H1 (cell line): Measurements from ENCODE around the gene NIM1K.
"Not testable (repeated sequence)": the region's sequence is repeated elsewhere in the genome, so short reads cannot be mapped to it uniquely, and the experiment has no call there.

Experiments used
- RNF2 ChIP-seq: fragments of 200-900, 300-1000 bp; sonication (generic); IDR thresholded peaks from 2 replicates; pipeline ENCODE4 v1.7.1; 2016; ENCODE audit warnings: borderline replicate concordance, low read depth, mild to moderate bottlenecking, antibody characterized with exemption, low read length; ENCODE audit not compliant: poor library complexity, severe bottlenecking; ENCODE audit errors: missing control alignments
- SIN3A ChIP-seq, 2 experiments: IDR thresholded peaks in 1 of 2; conservative IDR thresholded peaks in 1 of 2; 2 replicates each; pipeline ENCODE4 v1.6.1; 2011 to 2012; ENCODE audit warnings: low read length in 2 of 2, improper control_type of control experiment in 1 of 2, low read depth in 1 of 2, mild to moderate bottlenecking in 1 of 2
- SUZ12 ChIP-seq: fragments of 200-600 bp; sonication (generic); IDR thresholded peaks from 2 replicates; pipeline ENCODE4 v1.6.1; 2012; ENCODE audit warnings: mild to moderate bottlenecking, inconsistent platforms, low read length, moderate library complexity, mixed read lengths
- TCF12 ChIP-seq: IDR thresholded peaks from 2 replicates; pipeline ENCODE4 v1.6.1; 2011; ENCODE audit warnings: low read depth, mild to moderate bottlenecking, low read length
- TF ChIP-seq, protein P1 (sequence below), 3 experiments: IDR thresholded peaks; 1 replicate in 2 of 3; 2 replicates in 1 of 3; pipeline versions ENCODE4 v1.5.1 to v1.6.1; 2011; ENCODE audit warnings: low read length in 3 of 3, mild to moderate bottlenecking in 3 of 3, inconsistent platforms in 2 of 3, low read depth in 1 of 3, moderate library complexity in 1 of 3; ENCODE audit not compliant: insufficient read depth in 1 of 3; ENCODE audit errors: control extremely low read depth in 1 of 3

- TF ChIP-seq SUZ12; SIN3A (conservative IDR thresholded peaks at IDR 0.05 in 1 of 2, IDR thresholded peaks at IDR 0.05 in 1 of 2; ENCODE audit: low read depth in 1 of 2, low read length in 2 of 2); TCF12; RNF2: not testable (repeated sequence)
- TF ChIP-seq, protein P1, sequence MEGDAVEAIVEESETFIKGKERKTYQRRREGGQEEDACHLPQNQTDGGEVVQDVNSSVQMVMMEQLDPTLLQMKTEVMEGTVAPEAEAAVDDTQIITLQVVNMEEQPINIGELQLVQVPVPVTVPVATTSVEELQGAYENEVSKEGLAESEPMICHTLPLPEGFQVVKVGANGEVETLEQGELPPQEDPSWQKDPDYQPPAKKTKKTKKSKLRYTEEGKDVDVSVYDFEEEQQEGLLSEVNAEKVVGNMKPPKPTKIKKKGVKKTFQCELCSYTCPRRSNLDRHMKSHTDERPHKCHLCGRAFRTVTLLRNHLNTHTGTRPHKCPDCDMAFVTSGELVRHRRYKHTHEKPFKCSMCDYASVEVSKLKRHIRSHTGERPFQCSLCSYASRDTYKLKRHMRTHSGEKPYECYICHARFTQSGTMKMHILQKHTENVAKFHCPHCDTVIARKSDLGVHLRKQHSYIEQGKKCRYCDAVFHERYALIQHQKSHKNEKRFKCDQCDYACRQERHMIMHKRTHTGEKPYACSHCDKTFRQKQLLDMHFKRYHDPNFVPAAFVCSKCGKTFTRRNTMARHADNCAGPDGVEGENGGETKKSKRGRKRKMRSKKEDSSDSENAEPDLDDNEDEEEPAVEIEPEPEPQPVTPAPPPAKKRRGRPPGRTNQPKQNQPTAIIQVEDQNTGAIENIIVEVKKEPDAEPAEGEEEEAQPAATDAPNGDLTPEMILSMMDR (IDR thresholded peaks at IDR 0.05; ENCODE audit: control extremely low read depth in 1 of 3, insufficient read depth in 1 of 3, low read depth in 1 of 3, low read length in 3 of 3), result not testable (repeated sequence)
These were observed 114.9 kb downstream of the NIM1K start for GRCh38 chr5:43306954-43307353.
